NCI-H128 (cell line): ENCODE data around the gene HMGN4.
"Not testable (repeated sequence)": the region's sequence is repeated elsewhere in the genome, so short reads cannot be mapped to it uniquely, and the experiment has no call there.

Source experiments
- DNase-seq: peaks from one replicate; lab custom pipeline; 2025; ENCODE audit not compliant: unreplicated experiment; lab: John Stamatoyannopoulos, UW

The HMGN4 gene

GRCh38 chr6:26537846-26538571 lies at the start of gene HMGN4:
HMGN4 (plus strand) TSS chr6:26538366; CDS start chr6:26545207, 6,841 bp downstream.
- peak; percentile 84 for DNase-seq

GRCh38 chr6:26489996-26490964 lies 47.9 kb upstream of the HMGN4 start:
- no peak for DNase-seq

- DNase-seq = no peak
Observed at GRCh38 chr6:26491604-26492003, 46.6 kb upstream of the HMGN4 start.

GRCh38 chr6:26493258-26493657 lies 44.9 kb upstream of the HMGN4 start:
- DNase-seq = no peak

GRCh38 chr6:26494117-26494516 lies 44.0 kb upstream of the HMGN4 start:
- DNase-seq = no peak

GRCh38 chr6:26495281-26495680 lies 42.9 kb upstream of the HMGN4 start:
- no peak for DNase-seq

GRCh38 chr6:26497610-26498009 lies 40.6 kb upstream of the HMGN4 start:
- DNase-seq = no peak

GRCh38 chr6:26500102-26500501 lies 38.1 kb upstream of the HMGN4 start, which contains the start of gene BTN1A1:
BTN1A1 (plus strand) TSS chr6:26500303; CDS start chr6:26501287, 984 bp downstream.
- no peak for DNase-seq

- no peak for DNase-seq
Observed at GRCh38 chr6:26501482-26501986, 36.6 kb upstream of the HMGN4 start.

GRCh38 chr6:26502165-26502564 lies 36.0 kb upstream of the HMGN4 start:
- no peak for DNase-seq

- DNase-seq = no peak
Observed at GRCh38 chr6:26502626-26503025, 35.5 kb upstream of the HMGN4 start.

- DNase-seq = no peak
Observed at GRCh38 chr6:26507658-26508057, 30.5 kb upstream of the HMGN4 start.

- DNase-seq = not testable (repeated sequence)
Observed at GRCh38 chr6:26511033-26511432, 27.1 kb upstream of the HMGN4 start.

- no peak for DNase-seq
Observed at GRCh38 chr6:26514984-26515383, 23.2 kb upstream of the HMGN4 start.

- DNase-seq = no peak
Observed at GRCh38 chr6:26516481-26517427, 21.4 kb upstream of the HMGN4 start.

GRCh38 chr6:26519359-26519758 lies 18.8 kb upstream of the HMGN4 start:
- no peak for DNase-seq

- no peak for DNase-seq
Observed at GRCh38 chr6:26520237-26520849, 17.8 kb upstream of the HMGN4 start.

GRCh38 chr6:26520850-26521599 lies 17.1 kb upstream of the HMGN4 start:
- peak; percentile 73 for DNase-seq

- no peak for DNase-seq
Observed at GRCh38 chr6:26521600-26522391, 16.4 kb upstream of the HMGN4 start.
